K562 (cell line): ENCODE data around the gene ARFGAP1. TPM values are rescaled to one million over a fixed set of nuclear protein-coding genes. Genes with fewer than 3 reads are reported as not detected.

Experiments
- ATAC-seq: fragments of 200-7000 bp; cut with Tn5 transposase; 3 replicates; pipeline ENCODE4 v1.9.1; 2020; ENCODE audit warnings: moderate library complexity
- BruUV-seq: library from RNA; stranded (reverse); fragments of 400-500 nt; replicated peaks from 2 replicates; lab custom pipeline; 2021; lab: Mats Ljungman, UMichigan
- CTCF ChIA-PET: fragments of 300-600 bp; formaldehyde crosslinking; extraction: SDS; loops from one replicate; lab custom pipeline; 2021; ENCODE audit warnings: low intra/inter-chr PET ratio; lab: Yijun Ruan, JAX
- POLR2A ChIA-PET: fragments of 300-600, 350-650 bp; sonication (Branson Sonifier 250); formaldehyde crosslinking; extraction: SDS; loops from one replicate; lab custom pipeline; 2021; ENCODE audit warnings: antibody characterized with exemption, inconsistent platforms; lab: Yijun Ruan, JAX
- DNase-seq, 4 experiments: peaks; one replicate each; pipeline versions ENCODE4 v3.0.0 to v3.0.0-alpha.2; 2011 to 2018; ENCODE audit warnings: low spot score in 3 of 4, mixed read lengths in 3 of 4; ENCODE audit errors: extremely low read depth in 1 of 4
- FAIRE-seq: peaks from 2 replicates; lab custom pipeline; 2011; peaks lifted over from hg19 to GRCh38; lab: Jason Lieb, UNC
- H2AFZ ChIP-seq: 2 replicates; pipeline ENCODE4 v1.6.0; 2011; ENCODE audit warnings: low read depth, low read length, control low read depth, inconsistent platforms
- H3K27ac ChIP-seq: fragments of 200-600 bp; 3 replicates; pipeline ENCODE4 v1.8.0; 2011; ENCODE audit warnings: low read depth, mild to moderate bottlenecking, control low read depth, inconsistent platforms, low read length, moderate library complexity, mixed read lengths; ENCODE audit errors: extremely low read depth
- H3K27me3 ChIP-seq, 2 experiments: fragments of 300-600 bp in 1 of 2; 2 replicates in 1 of 2; 3 replicates in 1 of 2; pipeline versions ENCODE4 v1.6.0 to v1.8.0; 2011; ENCODE audit warnings: inconsistent platforms in 2 of 2, low read length in 2 of 2, mild to moderate bottlenecking in 1 of 2, mixed read lengths in 1 of 2, moderate library complexity in 1 of 2; ENCODE audit not compliant: control insufficient read depth in 2 of 2, insufficient read depth in 2 of 2
- H3K36me3 ChIP-seq: fragments of 300-600 bp; 3 replicates; pipeline ENCODE4 v1.8.0; 2011; ENCODE audit warnings: mild to moderate bottlenecking, low read length, inconsistent platforms; ENCODE audit not compliant: control insufficient read depth, insufficient read depth
- H3K4me1 ChIP-seq, 2 experiments: fragments of 200-600 bp in 1 of 2; replicated peaks in 1 of 2; 2 replicates in 1 of 2; 3 replicates in 1 of 2; pipeline versions ENCODE4 v1.5.1 to v1.8.0; 2011; ENCODE audit warnings: inconsistent platforms in 2 of 2, low read length in 2 of 2, mild to moderate bottlenecking in 1 of 2, mixed read lengths in 1 of 2, moderate library complexity in 1 of 2; ENCODE audit not compliant: control insufficient read depth in 2 of 2, insufficient read depth in 2 of 2
- H3K4me2 ChIP-seq: 2 replicates; pipeline ENCODE4 v1.6.1; 2011; ENCODE audit warnings: low read length, control low read depth, inconsistent platforms, mixed read lengths; ENCODE audit not compliant: insufficient read depth
- H3K4me3 ChIP-seq: fragments of 200-600 bp; sonication (generic), shearing (Covaris generic); 2 replicates; pipeline ENCODE4 v1.5.1; 2016; ENCODE audit warnings: control low read depth, inconsistent platforms
- H3K79me2 ChIP-seq: fragments of 200-600 bp; 3 replicates; pipeline ENCODE4 v1.8.0; 2011; ENCODE audit warnings: low read length, inconsistent platforms; ENCODE audit not compliant: control insufficient read depth, insufficient read depth
- H3K9ac ChIP-seq, 2 experiments: 2 replicates each; pipeline versions ENCODE4 v1.6.0 to v1.6.1; 2011; ENCODE audit warnings: low read depth in 2 of 2, low read length in 2 of 2, control low read depth in 1 of 2, inconsistent platforms in 1 of 2, mild to moderate bottlenecking in 1 of 2, mixed read lengths in 1 of 2; ENCODE audit not compliant: insufficient read depth in 1 of 2
- H3K9me1 ChIP-seq: one replicate; pipeline ENCODE4 v1.6.0; 2011; ENCODE audit warnings: inconsistent platforms, mild to moderate bottlenecking, low read length, moderate library complexity; ENCODE audit not compliant: control insufficient read depth, insufficient read depth
- H3K9me3 ChIP-seq: replicated peaks from 2 replicates; pipeline ENCODE4 v1.5.1; 2011; ENCODE audit warnings: low read depth, low read length, inconsistent platforms; ENCODE audit not compliant: control insufficient read depth, insufficient read depth
- H4K20me1 ChIP-seq: replicated peaks from 2 replicates; pipeline ENCODE4 v1.6.1; 2011; ENCODE audit warnings: low read length, inconsistent platforms, mixed read lengths; ENCODE audit not compliant: control insufficient read depth, insufficient read depth
- CHCHD3 ChIP-seq: fragments of 250-450 bp; sonication (Bioruptor Pico); IDR thresholded peaks from 2 replicates; pipeline ENCODE4 v2.1.2; 2022; ENCODE audit warnings: mild to moderate bottlenecking
- ERF ChIP-seq: fragments of 450-650 bp; formaldehyde crosslinking; IDR thresholded peaks from 2 replicates; pipeline ENCODE4 v1.4.0; 2020; ENCODE audit warnings: mild to moderate bottlenecking, mixed read lengths
- POU5F1 ChIP-seq: fragments of 150-350 bp; IDR thresholded peaks from 2 replicates; pipeline ENCODE4 v1.6.1; 2014; ENCODE audit warnings: borderline replicate concordance, low read length, low read depth, mild to moderate bottlenecking; ENCODE audit not compliant: partially characterized antibody
- RERE ChIP-seq: sonication (generic); formaldehyde crosslinking; IDR thresholded peaks from 2 replicates; pipeline ENCODE4 v1.8.0; 2023; ENCODE audit warnings: missing genetic modification reagents, mild to moderate bottlenecking, borderline replicate concordance
- WGBS: fragments of 100-300 bp; shearing (Covaris generic); methylation state at CpG from one replicate; pipeline ENCODE4 v1.1.6; 2016; ENCODE audit warnings: low coverage, mixed read lengths; ENCODE audit not compliant: insufficient coverage; ENCODE audit errors: missing lambda C conversion rate; 5-methylcytosine and 5-hydroxymethylcytosine counted together
- in situ Hi-C: fragments of 300-500 bp; cut with MboI; formaldehyde crosslinking; loops from 4 replicates; pipeline ENCODE4 v1.15.0; 2018; ENCODE audit warnings: inconsistent platforms, mixed read lengths
- intact Hi-C: fragments of 100-400 bp; cut with micrococcal nuclease; formaldehyde crosslinking; loops from 2 replicates; pipeline ENCODE4 v1.14.2; 2022
- polyA plus RNA-seq, 8 experiments: library from polyadenylated mRNA; depleted of rRNA in 4 of 8; stranded (reverse) in 5 of 8; unstranded in 3 of 8; fragments of >200 nt; fragmentation: Nextera tagmentation in 2 of 8; fragmentation: Illumina TruSeq in 1 of 8; extraction: Ambion mirVana in 2 of 8; extraction: Trizol in 1 of 8; gene quantifications; 2 replicates each; pipeline versions ENCODE4 v1.2.1 to v1.2.3, GENCODE V29; 2011 to 2014; ENCODE audit warnings: inconsistent platforms in 1 of 8, missing spikeins in 1 of 8
- total RNA-seq, 7 experiments: library from RNA; depleted of rRNA in 6 of 7; stranded (reverse); fragments of >200 nt in 6 of 7; fragmentation: Illumina TruSeq in 2 of 7; extraction: Trizol in 2 of 7; gene quantifications; 2 replicates each; pipeline versions ENCODE4 v1.2.1 to v1.2.3, GENCODE V29; 2011 to 2021; ENCODE audit warnings: low replicate concordance in 1 of 7

The ARFGAP1 gene
- total and polyA plus RNA-seq, 9 of the 15 experiments (the other 6 are each of a cell fraction or from before 2014, with no cell fraction given), result 0.53 to 102 (median 33.5) TPM

GRCh38 chr20:63252284-63252711 is 20.3 kb upstream of the ARFGAP1 start:
- Histone ChIP-seq H3K36me3 (no peaks in the 10 kb centered on the region), H3K27me3 (peaks cover 29 to 78% of the 10 kb centered on the region in 2 experiments; a peak in 4 of 5 replicates), H3K9me3 (no peaks in the 10 kb centered on the region), H4K20me1 (peaks cover 15% of the 10 kb centered on the region), H3K9ac (no peak overlapping the region), H2AFZ (no peak overlapping the region), H3K4me3 (no peak overlapping the region), H3K4me2 (no peak overlapping the region), H3K79me2 (no peaks in the 10 kb centered on the region), H3K9me1 (no peaks in the 10 kb centered on the region), H3K27ac (no peak overlapping the region), H3K4me1 (peaks cover 0 to 37% of the 10 kb centered on the region in 2 experiments; a peak in 2 of 5 replicates)
- TF ChIP-seq RERE (CRISPR knock-in tag) (no peak), ERF (CRISPR knock-in tag) (no peak), POU5F1 (no peak), CHCHD3 (CRISPR knock-in tag) (no peak)
- in situ Hi-C loops, result no loop called here
- POLR2A ChIA-PET, result no interaction called here
- intact Hi-C loops, result no loop called here
- DNase-seq (no peak), FAIRE-seq (no peak), ATAC-seq (no peak)
- WGBS, result 2% methylated on average over 7 of the region's 8 CpGs
- CTCF ChIA-PET, result interaction anchor here (0.6 kb wide), 1 partner anchor 29 kb away, joined by 3 read pairs; no protein-coding TSS in a partner anchor
- BruUV-seq, result no TSS peak
